HepG2 (cell line): ENCODE results near the gene PDE3A. TPM values are rescaled to one million over a fixed set of nuclear protein-coding genes. Genes with fewer than 3 reads are reported as not detected.

ENCODE experiments used
- ATAC-seq: fragments of 200-7000 bp; cut with Tn5 transposase; 3 replicates; pipeline ENCODE4 v1.9.1; 2020; ENCODE audit warnings: mild to moderate bottlenecking, moderate library complexity
- BruUV-seq: library from RNA; stranded (reverse); fragments of 400-500 nt; replicated peaks from 2 replicates; lab custom pipeline; 2021; lab: Mats Ljungman, UMichigan
- CTCF ChIA-PET: fragments of 300-600 bp; formaldehyde crosslinking; extraction: SDS; loops from one replicate; lab custom pipeline; 2021; ENCODE audit warnings: low total read pairs, inconsistent platforms, low intra/inter-chr PET ratio; lab: Yijun Ruan, JAX
- POLR2A ChIA-PET: fragments of 350-600 bp; sonication (Branson Sonifier 250); formaldehyde crosslinking; loops from one replicate; lab custom pipeline; 2020; ENCODE audit warnings: antibody characterized with exemption, inconsistent platforms; lab: Yijun Ruan, JAX
- DNase-seq: peaks from one replicate; pipeline ENCODE4 v3.0.0-alpha.2; 2015; ENCODE audit warnings: low spot score
- FAIRE-seq: peaks from 3 replicates; lab custom pipeline; 2011; peaks lifted over from hg19 to GRCh38; lab: Jason Lieb, UNC
- H2AFZ ChIP-seq: one replicate; pipeline ENCODE4 v1.6.1; 2011; ENCODE audit warnings: low read length, inconsistent platforms
- H3K27ac ChIP-seq: fragments of 300-600 bp; 3 replicates; pipeline ENCODE4 v1.8.0; 2011; ENCODE audit warnings: mixed run types, mild to moderate bottlenecking, mixed read lengths, low read length, inconsistent platforms; ENCODE audit not compliant: insufficient read depth; ENCODE audit errors: extremely low read length
- H3K27me3 ChIP-seq, 2 experiments: fragments of 200-600 bp in 1 of 2; 2 replicates in 1 of 2; 3 replicates in 1 of 2; pipeline versions ENCODE4 v1.6.0 to v1.8.0; 2011; ENCODE audit warnings: low read length in 2 of 2, mild to moderate bottlenecking in 2 of 2, moderate library complexity in 2 of 2, inconsistent platforms in 1 of 2; ENCODE audit not compliant: insufficient read depth in 2 of 2, control insufficient read depth in 1 of 2
- H3K36me3 ChIP-seq, 2 experiments: fragments of 200-600 bp in 1 of 2; replicated peaks in 1 of 2; 2 replicates in 1 of 2; 3 replicates in 1 of 2; pipeline versions ENCODE4 v1.5.1 to v1.8.0; 2011; ENCODE audit warnings: low read length in 2 of 2, inconsistent platforms in 1 of 2; ENCODE audit not compliant: insufficient read depth in 2 of 2, control insufficient read depth in 1 of 2
- H3K4me1 ChIP-seq: 2 replicates; pipeline ENCODE4 v1.5.1; 2012; ENCODE audit warnings: low read length, inconsistent platforms; ENCODE audit not compliant: insufficient read depth
- H3K4me2 ChIP-seq: 2 replicates; pipeline ENCODE4 v1.6.0; 2011; ENCODE audit warnings: low read depth, low read length, inconsistent platforms
- H3K4me3 ChIP-seq, 3 experiments: fragments of 200-600 bp in 1 of 3; sonication (generic), shearing (Covaris generic) in 1 of 3; replicated peaks in 1 of 3; 2 replicates each; pipeline ENCODE4 v1.5.1; 2011 to 2016; ENCODE audit warnings: low read length in 3 of 3, inconsistent platforms in 2 of 3, low read depth in 2 of 3, mild to moderate bottlenecking in 2 of 3, control low read depth in 1 of 3, mixed read lengths in 1 of 3; ENCODE audit not compliant: insufficient read depth in 1 of 3
- H3K79me2 ChIP-seq: one replicate; pipeline ENCODE4 v1.6.1; 2011; ENCODE audit warnings: low read length, inconsistent platforms; ENCODE audit not compliant: insufficient read depth
- H3K9ac ChIP-seq: 2 replicates; pipeline ENCODE4 v1.6.0; 2011; ENCODE audit warnings: mild to moderate bottlenecking, low read depth, low read length, inconsistent platforms; ENCODE audit not compliant: insufficient read depth
- H3K9me3 ChIP-seq: 2 replicates; pipeline ENCODE4 v1.5.1; 2012; ENCODE audit warnings: mild to moderate bottlenecking, low read length
- H4K20me1 ChIP-seq: 2 replicates; pipeline ENCODE4 v1.6.0; 2011; ENCODE audit warnings: inconsistent platforms, mild to moderate bottlenecking, low read length, moderate library complexity; ENCODE audit not compliant: insufficient read depth
- ELK4 ChIP-seq: sonication (generic); formaldehyde crosslinking; IDR thresholded peaks from 2 replicates; pipeline ENCODE4 v1.9.0; 2021; ENCODE audit warnings: missing genetic modification reagents, borderline replicate concordance
- ETV5 ChIP-seq: IDR thresholded peaks from 2 replicates; pipeline ENCODE4 v1.6.1; 2018; ENCODE audit warnings: missing biosample characterization, missing genetic modification reagents, inconsistent platforms, borderline replicate concordance
- FOXA3 ChIP-seq: IDR thresholded peaks from 2 replicates; pipeline ENCODE4 v1.6.1; 2016; ENCODE audit warnings: missing genetic modification reagents, missing compliant biosample characterization
- FUBP1 ChIP-seq: sonication (generic); formaldehyde crosslinking; IDR thresholded peaks from 2 replicates; pipeline ENCODE4 v1.5.1; 2020; ENCODE audit warnings: missing genetic modification reagents, mild to moderate bottlenecking, borderline replicate concordance
- MTA3 ChIP-seq: sonication (generic); formaldehyde crosslinking; IDR thresholded peaks from 2 replicates; pipeline ENCODE4 v1.4.0; 2020; ENCODE audit warnings: missing genetic modification reagents
- REPIN1 ChIP-seq: sonication (generic); formaldehyde crosslinking; IDR thresholded peaks from 2 replicates; pipeline ENCODE4 v1.8.0; 2022; ENCODE audit warnings: missing genetic modification reagents, low read depth, mild to moderate bottlenecking, borderline replicate concordance
- SETDB1 ChIP-seq: sonication (generic); formaldehyde crosslinking; IDR thresholded peaks from 2 replicates; pipeline ENCODE4 v1.5.1; 2020; ENCODE audit warnings: missing genetic modification reagents, mild to moderate bottlenecking, borderline replicate concordance
- ZBTB38 ChIP-seq: sonication (generic); formaldehyde crosslinking; IDR thresholded peaks from 2 replicates; pipeline ENCODE4 v1.5.1; 2020; ENCODE audit warnings: mild to moderate bottlenecking, missing genetic modification reagents
- ZBTB4 ChIP-seq: sonication (generic); formaldehyde crosslinking; IDR thresholded peaks from 2 replicates; pipeline ENCODE4 v1.4.0; 2020; ENCODE audit warnings: missing genetic modification reagents, mild to moderate bottlenecking, borderline replicate concordance
- ZNF607 ChIP-seq: sonication (generic); formaldehyde crosslinking; IDR thresholded peaks from 2 replicates; pipeline ENCODE4 v1.5.1; 2020; ENCODE audit warnings: missing genetic modification reagents, mild to moderate bottlenecking, borderline replicate concordance
- ZNF609 ChIP-seq: sonication (generic); formaldehyde crosslinking; IDR thresholded peaks from 2 replicates; pipeline ENCODE4 v1.4.0; 2020; ENCODE audit warnings: mild to moderate bottlenecking, missing genetic modification reagents, borderline replicate concordance
- ZNF781 ChIP-seq: sonication (generic); formaldehyde crosslinking; IDR thresholded peaks from 2 replicates; pipeline ENCODE4 v1.5.1; 2020; ENCODE audit warnings: borderline replicate concordance, mild to moderate bottlenecking, missing genetic modification reagents; ENCODE audit errors: not compliant biosample characterization
- ZSCAN22 ChIP-seq: sonication (generic); formaldehyde crosslinking; IDR thresholded peaks from 2 replicates; pipeline ENCODE4 v1.4.0; 2020; ENCODE audit warnings: mild to moderate bottlenecking, missing genetic modification reagents
- WGBS: methylation state at CpG from one replicate; pipeline ENCODE4 v1.1.6; 2017; ENCODE audit warnings: low lambda C conversion rate; 5-methylcytosine and 5-hydroxymethylcytosine counted together
- in situ Hi-C: cut with HindIII; loops from 2 replicates; pipeline ENCODE4 v1.10.0; 2017; ENCODE audit warnings: low pct_unique_long_range_greater_than_20kb; ENCODE audit not compliant: extremely low pct_ligation_motif_present
- intact Hi-C: fragments of 100-400 bp; cut with micrococcal nuclease; formaldehyde crosslinking; loops from one replicate; pipeline ENCODE4 v1.10.0; 2022; ENCODE audit not compliant: unreplicated experiment
- polyA plus RNA-seq, 8 experiments: library from polyadenylated mRNA; depleted of rRNA in 3 of 8; stranded (reverse) in 7 of 8; unstranded in 1 of 8; fragments of >200 nt; fragmentation: Illumina TruSeq in 4 of 8; extraction: Trizol in 4 of 8; gene quantifications; 2 replicates each; pipeline versions ENCODE4 v1.2.1 to v1.2.3, GENCODE V29; 2011 to 2016; ENCODE audit warnings: low read depth in 4 of 8, missing spikeins in 1 of 8, mixed read lengths in 1 of 8; ENCODE audit not compliant: insufficient read depth in 1 of 8
- total RNA-seq, 5 experiments: library from RNA; depleted of rRNA; stranded (reverse); fragments of >200 nt; fragmentation: Illumina TruSeq; extraction: Trizol; gene quantifications; 2 replicates each; pipeline ENCODE4 v1.2.3, GENCODE V29; 2016; ENCODE audit warnings: low read depth in 1 of 5

Gene PDE3A
- total and polyA plus RNA-seq, 2 of the 13 experiments (the other 11 are each of a cell fraction or from before 2014, with no cell fraction given): 0.77 to 1.5 TPM

- no TSS peak for BruUV-seq
- H3K4me1 ChIP-seq: no peaks in the 10 kb centered on the region
- H3K79me2 ChIP-seq: no peaks in the 10 kb centered on the region
Observed at GRCh38 chr12:20508962-20509361, 140.6 kb downstream of the PDE3A start.

More at GRCh38 chr12:20508962-20509361, 140.6 kb downstream of the PDE3A start:
- in situ Hi-C loops (no loop called here), intact Hi-C loops (no loop called here)
- Histone ChIP-seq H3K9ac (no peak overlapping the region), H3K4me3 (no peak overlapping the region), H3K36me3 (no peaks in the 10 kb centered on the region), H3K4me2 (no peak overlapping the region), H3K27ac (no peak overlapping the region), H3K9me3 (no peaks in the 10 kb centered on the region), H4K20me1 (no peaks in the 10 kb centered on the region), H2AFZ (no peak overlapping the region), H3K27me3 (no peaks in the 10 kb centered on the region)
- ATAC-seq (no peak), FAIRE-seq (no peak), DNase-seq (no peak)
- 26% methylated on average over 5 of the region's 5 CpGs for WGBS
- TF ChIP-seq ZNF781 (CRISPR knock-in tag) (no peak), REPIN1 (CRISPR knock-in tag) (no peak), ETV5 (CRISPR knock-in tag) (no peak), ZBTB38 (no peak), ZNF609 (CRISPR knock-in tag) (no peak), ELK4 (CRISPR knock-in tag) (no peak), SETDB1 (no peak), FUBP1 (CRISPR knock-in tag) (no peak), FOXA3 (CRISPR knock-in tag) (no peak), ZSCAN22 (no peak), ZBTB4 (CRISPR knock-in tag) (no peak), ZNF607 (no peak), MTA3 (CRISPR knock-in tag) (no peak)
- POLR2A ChIA-PET: no interaction called here
- CTCF ChIA-PET: no interaction called here
